ENCODE measurements around the gene KIF3A. TPM values are rescaled to one million over a fixed set of nuclear protein-coding genes. Genes with fewer than 3 reads are reported as not detected.
"Not testable (repeated sequence)": the region's sequence is repeated elsewhere in the genome, so short reads cannot be mapped to it uniquely, and the experiment has no call there.

The KIF3A gene
- total RNA-seq, 1 donor from 2014 or later = 20.7 TPM

DNA sequence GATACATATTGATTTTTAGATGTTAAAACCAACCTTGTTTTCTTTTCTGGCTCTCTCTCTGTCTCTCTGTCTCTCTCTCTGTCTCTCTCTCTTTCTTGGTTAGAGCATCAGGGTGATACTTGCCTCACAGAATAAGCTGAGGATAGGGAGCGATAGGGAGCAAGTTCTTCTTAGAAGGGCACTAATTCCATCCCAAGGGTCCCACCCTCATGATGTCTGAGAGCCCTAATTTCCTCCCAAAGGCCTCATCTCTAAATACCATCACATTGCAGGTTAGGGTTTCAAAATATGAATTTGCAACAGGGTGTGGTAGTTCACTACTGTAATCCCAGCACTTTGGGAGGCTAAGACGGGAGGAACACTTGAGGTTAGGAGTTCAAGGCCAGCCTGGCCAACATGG lies 4.8 kb upstream of the KIF3A start:
- DNase-seq (ENCODE audit: low spot score) (no peak), ATAC-seq (no peak)
- intact Hi-C loops (cut with DNase I) = no loop called here

DNA sequence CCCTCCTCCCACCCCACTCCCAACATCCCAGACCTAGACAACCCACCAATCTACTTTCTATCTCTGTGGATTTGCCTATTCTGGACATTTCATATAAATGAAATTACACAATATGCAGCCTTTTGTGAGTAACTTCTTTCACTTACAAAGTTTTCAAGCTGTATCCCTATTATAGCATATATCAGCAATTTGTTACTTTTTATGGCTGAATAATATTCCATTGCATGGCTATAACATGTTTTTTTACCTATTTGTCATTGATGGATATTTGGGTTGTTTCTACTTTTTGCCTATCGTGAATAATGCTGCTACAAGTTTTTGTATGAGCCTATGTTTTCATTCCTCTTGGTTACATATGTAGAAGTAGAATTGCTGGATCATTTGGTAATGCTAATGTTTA lies 1.9 kb upstream of the KIF3A start:
- intact Hi-C loops (cut with DNase I) = no loop called here
- DNase-seq (ENCODE audit: low spot score) (no peak), ATAC-seq (no peak)

DNA sequence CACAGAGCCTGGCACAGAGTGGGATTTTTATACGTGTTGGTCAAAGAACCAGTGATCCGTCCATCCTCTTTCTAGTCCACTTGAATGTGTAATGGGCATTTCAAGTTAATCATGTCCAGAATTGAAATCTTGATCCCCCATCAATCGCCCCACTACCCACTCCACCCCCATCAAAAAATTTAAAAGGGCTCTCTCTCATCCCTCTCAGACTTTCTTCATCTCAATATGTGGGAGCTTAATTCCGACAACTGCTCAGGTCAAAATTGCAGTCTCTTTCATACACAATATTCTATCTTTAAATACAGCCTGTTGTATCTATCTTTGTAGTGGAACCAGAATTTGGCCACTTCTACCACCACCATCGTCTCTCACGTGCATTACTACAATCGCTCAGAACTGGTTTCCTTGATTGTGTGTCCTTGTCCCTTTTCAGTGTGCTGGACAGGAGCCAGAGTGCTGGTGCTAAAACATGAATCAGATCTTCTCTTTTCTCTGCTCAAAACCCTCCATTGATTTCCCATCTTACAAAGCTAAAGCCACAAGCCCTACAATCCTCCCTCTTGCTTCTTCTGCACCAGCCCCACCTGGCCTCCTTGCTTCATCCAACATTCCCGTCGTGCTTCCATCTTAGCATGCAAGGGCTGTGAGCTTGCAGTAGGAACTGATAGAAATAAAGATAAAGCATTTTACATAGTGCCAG lies 786 bp upstream of the KIF3A start:
- ATAC-seq (no peak), DNase-seq (ENCODE audit: low spot score) (no peak)
- intact Hi-C loops (cut with DNase I) = no loop called here

DNA sequence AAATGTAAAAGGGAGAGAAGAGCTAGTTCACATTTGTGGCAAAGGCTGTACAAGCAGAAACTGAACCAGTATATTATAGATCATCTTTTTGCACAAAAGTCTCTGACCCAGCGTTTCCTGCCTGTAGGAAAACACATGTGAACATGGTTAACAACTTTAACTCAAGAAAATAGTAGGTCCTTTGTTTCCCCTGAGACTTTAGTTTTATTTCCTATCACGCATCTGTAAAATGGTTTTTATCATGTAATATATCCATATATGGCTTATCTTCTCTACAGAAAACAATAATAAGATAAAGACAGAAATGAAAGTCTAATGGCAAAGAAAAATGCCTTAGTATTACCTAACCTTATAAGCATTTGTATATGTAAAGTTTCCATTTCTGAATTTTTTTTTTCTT lies 2.7 kb downstream of the KIF3A start:
- ATAC-seq (no peak), DNase-seq (ENCODE audit: low spot score) (no peak)
- intact Hi-C loops (cut with DNase I) = no loop called here

DNA sequence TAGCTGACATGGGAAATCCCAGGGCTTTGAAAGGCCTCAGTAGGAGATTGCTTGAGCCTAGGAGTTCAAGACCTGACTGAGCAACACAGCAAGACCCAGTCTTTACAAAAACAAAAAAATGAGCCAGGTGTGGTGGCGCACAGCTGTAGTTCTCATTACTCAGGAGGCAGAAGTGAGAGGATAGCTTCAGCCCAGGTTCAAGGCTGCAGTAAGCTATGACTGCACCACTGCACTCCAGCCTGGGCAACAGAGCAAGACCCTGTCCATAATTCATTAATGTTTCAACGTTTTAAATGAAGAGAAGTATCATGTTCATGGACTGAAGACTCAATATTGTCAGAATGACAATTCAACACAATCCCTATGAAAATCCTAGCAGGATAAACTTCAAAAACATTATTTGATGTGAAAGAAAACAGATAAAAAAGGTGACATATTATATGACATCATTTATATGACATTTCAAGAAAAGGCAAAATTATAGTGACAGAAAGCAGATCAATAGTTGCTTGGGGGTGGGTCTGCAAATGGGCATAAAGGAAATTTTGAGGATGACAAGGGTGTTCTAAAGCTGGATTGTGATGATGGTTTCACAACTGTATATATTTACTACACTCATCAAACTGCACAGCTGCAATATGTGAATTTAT lies 3.7 kb downstream of the KIF3A start:
- ATAC-seq (no peak), DNase-seq (ENCODE audit: low spot score) (no peak)
- intact Hi-C loops (cut with DNase I) = no loop called here

DNA sequence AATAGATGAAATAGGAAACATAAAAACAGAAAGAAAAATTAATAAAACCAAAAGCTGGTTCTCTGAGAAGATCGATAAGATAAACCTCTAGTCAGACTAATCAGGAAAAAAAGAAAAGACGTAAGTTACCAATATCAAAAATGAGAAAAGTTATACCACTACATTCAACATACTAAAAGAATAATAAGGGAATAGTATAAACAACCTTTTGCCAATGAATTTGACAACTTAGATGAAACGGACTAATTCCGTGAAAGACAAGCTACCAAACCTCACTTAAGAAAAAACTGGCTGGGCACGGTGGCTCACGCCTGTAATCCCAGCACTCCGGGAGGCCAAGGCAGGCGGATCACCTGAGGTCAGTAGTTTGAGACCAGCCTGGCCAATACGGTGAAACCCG lies 7.5 kb downstream of the KIF3A start:
- DNase-seq (ENCODE audit: low spot score) = no peak
- intact Hi-C loops (cut with DNase I) = no loop called here
- ATAC-seq = no peak

DNA sequence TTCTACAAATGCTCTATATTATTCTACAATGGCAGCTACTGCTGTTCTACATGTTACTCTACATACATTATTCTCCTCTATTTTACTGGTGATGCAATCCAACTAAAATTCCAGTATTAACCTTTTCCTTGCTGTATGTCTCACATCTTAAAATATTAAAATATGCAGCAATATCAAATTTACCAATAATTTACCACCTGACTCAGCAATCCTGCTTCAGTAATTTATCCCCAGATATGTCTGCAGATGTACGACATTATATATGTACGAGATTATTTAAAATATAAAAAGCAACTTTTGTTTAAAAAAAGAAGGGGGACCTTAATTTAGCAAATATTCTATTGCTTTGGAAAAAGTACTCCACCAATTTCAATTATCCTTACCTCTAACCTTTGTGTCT lies 11.6 kb downstream of the KIF3A start:
- intact Hi-C loops (cut with DNase I) = no loop called here
- ATAC-seq = no peak
- DNase-seq (ENCODE audit: low spot score) = no peak

DNA sequence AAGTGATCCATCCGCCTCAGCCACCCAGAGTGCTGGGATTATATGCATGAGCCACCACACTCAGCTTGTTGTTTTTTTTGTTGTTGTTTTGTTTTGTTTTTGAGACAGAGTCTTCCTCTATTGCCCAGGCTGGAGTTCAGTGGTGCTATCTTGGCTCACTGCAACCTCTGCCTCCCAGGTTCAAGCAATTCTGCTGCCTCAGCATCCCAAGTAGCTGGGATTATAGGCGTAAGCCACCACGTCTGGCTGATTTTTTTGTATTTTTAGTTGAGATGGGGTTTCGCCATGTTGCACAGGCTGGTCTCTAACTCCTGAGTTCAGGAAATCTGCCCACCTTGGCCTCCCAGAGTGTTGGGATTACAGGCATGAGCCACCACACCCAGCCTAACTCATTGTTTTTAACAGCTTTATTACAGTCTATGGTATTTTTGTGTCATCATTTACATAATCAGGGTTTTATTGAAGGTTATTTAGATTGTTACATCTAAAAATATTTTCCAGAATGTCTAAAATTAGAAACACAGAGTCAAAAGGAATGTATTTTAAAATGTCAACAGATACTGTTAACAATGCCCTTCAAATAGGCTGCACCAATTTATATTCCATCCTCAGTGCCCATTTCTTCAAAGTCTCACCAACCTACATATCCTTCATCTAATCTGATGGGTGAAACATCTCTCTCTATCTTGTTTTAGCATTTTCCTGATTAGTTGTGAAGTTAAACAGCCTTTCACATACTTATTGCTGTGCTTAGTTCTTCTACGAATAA lies 18.6 kb downstream of the KIF3A start:
- ATAC-seq = no peak
- intact Hi-C loops (cut with DNase I) = no loop called here

DNA sequence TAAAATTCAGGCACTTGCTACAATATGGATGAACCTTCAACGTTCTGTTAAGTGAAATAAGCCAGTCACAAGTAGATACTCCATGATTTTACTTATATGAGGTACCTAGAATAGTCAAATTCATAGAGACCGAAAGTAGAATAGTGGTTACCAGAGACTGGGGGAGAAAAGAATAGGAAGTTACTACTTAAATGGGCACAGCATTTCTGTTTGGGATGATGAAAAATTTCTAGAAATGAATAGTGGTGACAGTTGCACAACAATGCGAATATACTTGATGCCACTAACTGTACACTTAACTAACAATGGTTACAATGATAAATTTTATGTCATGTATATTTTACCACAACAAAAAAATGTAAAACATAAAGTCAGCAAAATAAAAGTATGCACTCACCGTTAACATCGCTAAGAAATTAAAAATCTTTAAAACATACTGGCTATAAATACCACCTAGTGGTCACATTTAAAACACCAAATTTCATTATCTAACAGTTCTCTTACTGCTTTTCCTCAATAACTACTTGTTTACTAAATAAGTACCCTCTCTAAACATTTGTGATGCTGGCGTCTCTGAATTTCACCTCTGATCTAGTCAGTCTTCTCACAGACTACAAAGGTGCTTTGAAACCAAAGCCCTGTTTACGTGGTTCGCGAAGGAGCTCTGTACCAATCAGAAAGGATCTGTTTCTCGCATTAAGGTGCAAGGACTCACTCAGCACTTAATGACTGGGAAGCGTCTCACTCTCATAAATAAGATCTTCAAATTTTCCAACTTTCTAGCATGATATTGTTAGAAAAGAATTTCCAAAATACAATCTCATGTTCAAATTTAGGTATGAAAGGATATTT lies 22.7 kb downstream of the KIF3A start:
- no peak for ATAC-seq
- intact Hi-C loops (cut with DNase I) = no loop called here
- no peak for DNase-seq (ENCODE audit: low spot score)

More for the DNA sequence above, 18.6 kb downstream of the KIF3A start:
- DNase-seq (ENCODE audit: low spot score) = no peak

DNA sequence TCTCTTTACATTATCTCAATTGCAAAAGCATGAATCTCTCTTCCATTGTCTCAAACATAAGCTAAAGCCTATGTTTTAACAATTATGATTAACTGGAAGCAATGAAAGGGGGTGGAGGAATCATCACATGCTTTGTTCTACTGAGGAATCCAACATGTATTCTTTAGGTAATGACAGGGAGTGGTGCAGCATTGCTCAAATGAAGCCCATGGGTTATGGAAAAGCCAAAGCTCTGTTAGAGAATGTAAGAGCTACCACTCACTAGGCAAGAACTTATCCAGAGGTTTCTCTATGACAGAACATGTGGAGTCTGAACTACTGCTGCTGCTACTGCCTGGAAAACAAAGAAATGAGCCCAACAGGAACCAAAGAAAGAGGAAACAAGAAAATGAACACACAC lies 28.7 kb downstream of the KIF3A start:
- DNase-seq (ENCODE audit: low spot score) = no peak
- intact Hi-C loops (cut with DNase I) = no loop called here

DNA sequence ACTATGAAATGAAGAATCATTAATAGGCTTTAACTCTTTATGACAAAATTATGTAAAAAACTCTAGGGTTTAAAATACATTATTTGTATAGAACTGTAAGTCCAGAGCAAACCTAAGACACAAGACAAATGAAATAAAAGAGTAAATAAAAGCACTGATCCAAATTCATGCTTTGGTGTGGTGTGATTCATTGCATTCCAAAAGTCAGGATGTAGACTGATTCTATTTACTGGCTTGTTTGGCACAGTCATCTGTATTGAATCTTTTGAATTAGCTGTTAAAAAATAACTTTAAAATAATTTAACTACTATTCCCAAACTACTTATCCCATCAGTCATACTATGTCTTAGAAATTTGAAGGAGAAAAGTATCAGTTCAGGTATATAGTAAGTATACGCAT lies 32.5 kb downstream of the KIF3A start:
- no peak for ATAC-seq
- intact Hi-C loops (cut with DNase I) = no loop called here
- no peak for DNase-seq (ENCODE audit: low spot score)

More for the DNA sequence above, 28.7 kb downstream of the KIF3A start:
- ATAC-seq = no peak

DNA sequence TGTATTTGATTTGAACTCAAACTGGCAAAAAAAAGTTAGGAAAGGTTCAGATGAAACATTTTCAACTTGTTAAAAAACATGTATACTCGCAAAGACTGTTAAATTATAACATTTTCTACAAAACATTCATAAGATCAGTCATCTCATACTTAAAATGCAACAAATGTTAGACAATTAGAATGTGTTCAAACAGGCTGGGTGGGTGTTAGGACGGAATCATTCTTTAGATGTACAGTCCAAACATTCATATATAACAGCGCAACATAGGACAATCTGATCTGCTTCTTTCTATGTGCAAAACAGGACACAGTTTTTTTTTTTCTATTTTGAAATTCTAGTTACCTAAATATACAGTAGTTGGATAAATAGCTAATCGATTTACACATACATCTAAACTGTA lies 41.4 kb downstream of the KIF3A start:
- no peak for DNase-seq (ENCODE audit: low spot score)
- intact Hi-C loops (cut with DNase I) = no loop called here
- no peak for ATAC-seq

DNA sequence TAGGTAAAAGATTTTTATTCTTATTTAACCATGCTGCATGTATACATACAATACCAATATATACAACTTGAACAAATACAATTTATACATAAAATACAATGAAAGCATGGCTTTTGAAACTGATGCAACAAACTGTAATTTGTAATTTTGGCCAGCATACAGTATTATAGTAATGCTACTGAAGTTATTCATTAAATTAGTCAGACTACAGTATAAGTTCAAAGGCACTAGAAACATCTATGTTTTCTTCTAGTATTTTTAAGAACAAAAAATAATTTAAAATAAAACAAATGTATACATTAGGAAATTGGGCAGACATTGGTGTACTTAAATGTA lies 44.7 kb downstream of the KIF3A start:
- intact Hi-C loops (cut with DNase I) = loop anchor here (5.0 kb wide), 1 partner anchor 635 kb away; no protein-coding TSS in a partner anchor
- DNase-seq (ENCODE audit: low spot score) = no peak
- ATAC-seq = no peak

DNA sequence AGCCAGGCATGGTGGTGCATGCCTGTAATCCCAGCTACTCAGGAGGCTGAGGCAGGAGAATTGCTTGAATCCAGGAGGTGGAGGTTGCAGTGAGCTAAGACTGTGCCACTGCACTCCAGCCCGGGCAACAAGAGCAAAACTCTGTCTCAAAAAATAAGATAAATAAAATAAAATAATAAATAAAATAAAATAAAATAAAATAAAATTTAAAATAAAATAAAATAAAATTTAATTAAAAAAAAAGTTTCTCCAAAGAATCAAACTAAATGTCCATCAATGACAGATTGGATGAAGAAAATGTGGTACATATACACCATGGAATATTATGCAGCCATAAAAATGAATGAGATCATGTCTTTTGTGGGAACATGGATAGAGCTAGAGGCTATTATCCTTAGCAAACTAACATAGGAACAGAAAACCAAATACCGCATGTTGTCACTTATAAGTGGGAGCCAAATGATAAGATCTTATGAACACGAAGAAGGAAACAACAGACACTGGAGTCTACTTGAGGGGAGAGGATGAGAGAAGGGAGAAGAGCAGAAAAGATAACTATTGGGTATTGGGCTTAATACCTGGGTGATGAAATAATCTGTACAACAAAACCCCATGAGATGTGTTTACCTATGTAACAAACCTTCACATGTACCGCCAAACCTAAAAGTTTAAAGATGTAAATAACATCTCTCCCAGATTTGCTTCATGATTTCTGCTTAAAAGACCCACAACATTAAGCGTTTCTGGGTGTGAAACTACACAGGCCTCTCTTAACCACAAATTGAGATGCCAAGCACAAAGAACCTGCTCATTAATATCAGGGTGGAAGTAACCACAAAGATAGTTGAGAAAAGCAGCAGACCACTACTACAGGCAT lies 45.4 kb downstream of the KIF3A start:
- not testable (repeated sequence) for ATAC-seq
- intact Hi-C loops (cut with DNase I) = loop anchor here (5.0 kb wide), 1 partner anchor 635 kb away; no protein-coding TSS in a partner anchor

DNA sequence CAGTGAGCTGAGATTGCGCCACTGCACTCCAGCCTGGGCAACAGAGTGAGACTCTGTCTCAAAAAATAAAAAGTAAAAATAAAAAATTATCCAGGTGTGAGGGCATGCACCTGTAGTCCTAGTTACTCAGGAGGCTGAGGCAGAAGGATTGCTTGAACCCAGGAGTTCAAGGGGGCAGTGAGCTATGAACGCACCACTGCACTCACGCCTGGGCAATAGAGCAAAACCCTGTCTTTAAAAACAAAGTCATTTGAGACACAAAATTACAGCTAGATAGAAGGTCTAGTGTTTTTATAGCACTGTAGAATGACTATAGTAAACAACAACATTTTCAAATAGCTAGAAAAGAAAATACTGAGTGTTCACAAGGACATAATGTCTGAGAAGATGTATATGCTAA lies 47.2 kb downstream of the KIF3A start:
- ATAC-seq (no peak), DNase-seq (ENCODE audit: low spot score) (no peak)
- intact Hi-C loops (cut with DNase I) = loop anchor here (5.0 kb wide), 1 partner anchor 637 kb away; no protein-coding TSS in a partner anchor

More for the DNA sequence above, 45.4 kb downstream of the KIF3A start:
- not testable (repeated sequence) for DNase-seq (ENCODE audit: low spot score)

DNA sequence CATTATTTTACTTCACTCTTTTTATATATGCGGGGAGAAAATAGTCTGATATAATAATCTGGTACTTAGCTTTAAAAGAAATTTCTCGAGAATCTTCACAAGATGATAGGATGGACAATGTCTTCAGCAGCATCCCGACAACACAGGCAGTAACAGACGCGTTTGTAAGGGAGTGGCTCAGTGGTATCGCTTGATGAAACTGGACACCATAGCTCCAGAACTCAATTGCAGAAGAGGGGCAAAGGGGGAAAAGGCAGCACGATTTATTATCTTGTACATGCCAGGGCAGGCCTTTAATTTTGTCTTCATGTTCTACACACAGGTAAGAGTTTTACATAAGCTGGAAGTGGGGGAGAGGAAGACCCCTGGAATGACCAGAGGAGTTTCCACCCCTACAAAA lies 47.8 kb downstream of the KIF3A start:
- ATAC-seq (no peak), DNase-seq (ENCODE audit: low spot score) (no peak)
- intact Hi-C loops (cut with DNase I) = no loop called here

DNA sequence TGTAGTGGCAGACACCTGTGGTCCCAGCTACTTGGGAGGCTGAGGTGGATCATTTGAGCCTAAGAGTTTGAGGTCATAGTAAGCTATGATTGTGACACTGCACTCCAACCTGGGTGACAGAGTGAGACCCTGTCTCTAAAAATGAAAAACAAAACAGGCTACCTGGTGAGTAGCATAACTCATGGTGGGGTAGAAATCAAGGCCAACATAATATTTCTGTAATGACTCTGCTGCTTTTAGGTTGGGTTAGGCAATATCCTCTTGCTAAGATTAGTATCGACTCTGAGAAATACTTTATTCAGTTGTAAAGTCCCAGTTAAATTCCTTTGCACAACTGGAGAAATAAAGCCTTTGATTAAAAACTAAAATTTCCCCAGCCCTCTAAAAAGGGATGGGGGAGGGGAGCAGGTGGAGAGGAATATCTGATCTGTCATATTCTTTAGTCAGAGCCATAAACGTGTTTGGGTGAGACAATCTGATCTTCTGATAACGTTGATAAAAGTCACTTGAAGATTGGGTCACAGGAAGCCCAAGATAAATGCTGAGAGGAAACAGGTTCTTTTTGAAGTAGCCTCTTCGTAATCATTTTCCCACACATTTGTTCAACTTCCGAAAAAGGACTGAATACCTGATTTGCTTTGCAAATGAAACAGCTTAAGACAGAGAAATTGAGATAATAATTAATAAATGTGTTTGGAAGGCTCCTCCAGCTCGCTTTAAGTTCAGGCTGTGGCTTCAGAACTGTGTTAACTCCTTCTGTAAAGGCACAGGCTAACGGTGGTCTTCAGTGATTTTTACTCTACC lies 48.6 kb downstream of the KIF3A start:
- intact Hi-C loops (cut with DNase I) = no loop called here
- no peak for ATAC-seq
- no peak for DNase-seq (ENCODE audit: low spot score)

DNA sequence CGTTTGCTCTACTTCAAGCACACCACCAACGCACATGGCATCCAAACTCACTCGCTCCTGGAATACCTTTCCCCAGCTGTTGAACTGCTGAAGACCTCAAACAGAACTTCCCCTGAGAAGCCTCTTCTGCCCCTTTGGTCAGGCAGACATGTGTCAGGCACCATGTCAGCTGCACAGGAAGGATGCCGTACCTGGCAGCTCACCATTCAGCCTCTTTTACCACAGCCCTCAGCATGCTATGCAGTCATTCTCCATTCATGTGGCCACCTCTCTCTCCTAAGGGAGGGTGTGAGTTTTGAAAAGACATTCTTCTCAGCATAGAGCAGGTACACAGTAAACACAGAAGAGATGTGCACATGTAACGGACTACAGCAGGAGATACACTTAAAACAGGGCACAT lies 49.4 kb downstream of the KIF3A start:
- intact Hi-C loops (cut with DNase I) = no loop called here
- DNase-seq (ENCODE audit: low spot score) (no peak), ATAC-seq (no peak)
